NCI-H82 treated with DMSO at 0.1 percent for 48 hours (cell line): ENCODE data around the gene CGNL1.
A peak's percentile ranks its signal among the peaks of the same experiment; 100 is the strongest.

Source experiments
- DNase-seq: peaks from one replicate; lab custom pipeline; 2025; ENCODE audit not compliant: unreplicated experiment; lab: John Stamatoyannopoulos, UW

The CGNL1 gene

GRCh38 chr15:57518779-57519405, 142.6 kb downstream of the CGNL1 start:
- DNase-seq = no peak

- DNase-seq = no peak
Observed at GRCh38 chr15:57519806-57520205, 143.5 kb downstream of the CGNL1 start.

GRCh38 chr15:57521503-57521902, 145.2 kb downstream of the CGNL1 start:
- DNase-seq = no peak

- no peak for DNase-seq
Observed at GRCh38 chr15:57522148-57522547, 145.8 kb downstream of the CGNL1 start.

- no peak for DNase-seq
Observed at GRCh38 chr15:57525581-57525980, 149.3 kb downstream of the CGNL1 start.

GRCh38 chr15:57526076-57526475, 149.8 kb downstream of the CGNL1 start:
- no peak for DNase-seq

- DNase-seq = no peak
Observed at GRCh38 chr15:57526615-57527014, 150.3 kb downstream of the CGNL1 start.

- DNase-seq = peak; percentile 87
Observed at GRCh38 chr15:57527382-57528091, 151.2 kb downstream of the CGNL1 start.

GRCh38 chr15:57528940-57529565, 152.7 kb downstream of the CGNL1 start:
- peak; percentile 23 for DNase-seq

GRCh38 chr15:57529748-57530147, 153.4 kb downstream of the CGNL1 start:
- DNase-seq = peak; percentile 86

GRCh38 chr15:57532731-57533447, 156.6 kb downstream of the CGNL1 start:
- DNase-seq = no peak

GRCh38 chr15:57533448-57533799, 157.1 kb downstream of the CGNL1 start:
- DNase-seq = no peak

- DNase-seq = peak; percentile 46
Observed at GRCh38 chr15:57534281-57534680, 158.0 kb downstream of the CGNL1 start.

GRCh38 chr15:57537072-57537471, 160.8 kb downstream of the CGNL1 start:
- DNase-seq = no peak

- no peak for DNase-seq
Observed at GRCh38 chr15:57537488-57538264, 161.4 kb downstream of the CGNL1 start.

- no peak for DNase-seq
Observed at GRCh38 chr15:57538265-57538529, 161.9 kb downstream of the CGNL1 start.

- no peak for DNase-seq
Observed at GRCh38 chr15:57538821-57539220, 162.5 kb downstream of the CGNL1 start.

- DNase-seq = no peak
Observed at GRCh38 chr15:57540211-57540610, 163.9 kb downstream of the CGNL1 start.

- no peak for DNase-seq
Observed at GRCh38 chr15:57540736-57541135, 164.4 kb downstream of the CGNL1 start.

- DNase-seq = no peak
Observed at GRCh38 chr15:57541271-57541670, 165.0 kb downstream of the CGNL1 start.

- peak; percentile 74 for DNase-seq
Observed at GRCh38 chr15:57541805-57542504, 165.7 kb downstream of the CGNL1 start.
